NB4 (cell line): ENCODE measurements around the gene CMSS1.

Experiments used
- CTCF ChIP-seq: IDR thresholded peaks from one replicate; pipeline ENCODE4 v1.5.1; 2012; ENCODE audit warnings: low read depth, low read length
- MYC ChIP-seq: IDR thresholded peaks from 2 replicates; pipeline ENCODE4 v1.6.1; 2011; ENCODE audit warnings: low read depth, low read length

GRCh38 chr3:99783011-99783573 lies 34.6 kb upstream of the CMSS1 start:
- TF ChIP-seq CTCF (no peak), MYC (no peak)
